GM13977 (cell line): ENCODE measurements around the gene LTO1.
"Not testable (repeated sequence)": the region's sequence is repeated elsewhere in the genome, so short reads cannot be mapped to it uniquely, and the experiment has no call there.

Experiments
- DNase-seq: peaks from one replicate; pipeline ENCODE4 v3.0.0; 2012; ENCODE audit warnings: low spot score
- CTCF ChIP-seq: IDR thresholded peaks from 2 replicates; pipeline ENCODE4 v1.5.1; 2012; ENCODE audit warnings: mild to moderate bottlenecking, control low read depth; ENCODE audit not compliant: insufficient read depth; ENCODE audit errors: extremely low read depth, missing control alignments
- in situ Hi-C: fragments of 300-500 bp; cut with MboI; formaldehyde crosslinking; loops from one replicate; pipeline ENCODE4 v1.12.0; 2022; ENCODE audit warnings: low sequenced_read_pairs, low pct_unique_long_range_greater_than_20kb, mixed read lengths, inconsistent platforms; ENCODE audit not compliant: unreplicated experiment

The LTO1 gene

GRCh38 chr11:69700278-69701140 is 25.4 kb upstream of the LTO1 start:
- no peak for TF ChIP-seq CTCF
- DNase-seq, result no peak
- in situ Hi-C loops, result no loop called here

- in situ Hi-C loops, result loop anchor here (25.0 kb wide), 1 partner anchor 488 kb away; no protein-coding TSS in a partner anchor
- DNase-seq, result no peak
- TF ChIP-seq CTCF, result no peak
Measured at GRCh38 chr11:69699213-69699612, 24.1 kb upstream of the LTO1 start.

- no peak for DNase-seq
- in situ Hi-C loops, result loop anchor here (25.0 kb wide), 1 partner anchor 489 kb away; no protein-coding TSS in a partner anchor
- no peak for TF ChIP-seq CTCF
Measured at GRCh38 chr11:69698362-69698761, 23.2 kb upstream of the LTO1 start.

- in situ Hi-C loops, result loop anchor here (25.0 kb wide), 1 partner anchor 489 kb away; no protein-coding TSS in a partner anchor
- TF ChIP-seq CTCF, result no peak
Measured at GRCh38 chr11:69697861-69698260, 22.7 kb upstream of the LTO1 start.

GRCh38 chr11:69697469-69697843 is 22.3 kb upstream of the LTO1 start:
- TF ChIP-seq CTCF, result no peak
- no peak for DNase-seq
- in situ Hi-C loops, result loop anchor here (25.0 kb wide), 1 partner anchor 490 kb away; no protein-coding TSS in a partner anchor

More at GRCh38 chr11:69697861-69698260, 22.7 kb upstream of the LTO1 start:
- no peak for DNase-seq

GRCh38 chr11:69696749-69697468 is 21.8 kb upstream of the LTO1 start:
- no peak for TF ChIP-seq CTCF
- in situ Hi-C loops, result loop anchor here (25.0 kb wide), 1 partner anchor 490 kb away; no protein-coding TSS in a partner anchor
- no peak for DNase-seq

GRCh38 chr11:69695995-69696394 is 20.8 kb upstream of the LTO1 start:
- not testable (repeated sequence) for DNase-seq
- in situ Hi-C loops, result loop anchor here (25.0 kb wide), 1 partner anchor 491 kb away; no protein-coding TSS in a partner anchor
